NOMO-1 treated with DMSO at 0.1 percent for 48 hours (cell line): Measurements from ENCODE around the gene CDX2.
"Not testable (repeated sequence)": the region's sequence is repeated elsewhere in the genome, so short reads cannot be mapped to it uniquely, and the experiment has no call there.

Experiments
- DNase-seq: peaks from one replicate; lab custom pipeline; 2025; ENCODE audit not compliant: unreplicated experiment; lab: John Stamatoyannopoulos, UW

The CDX2 gene

DNA sequence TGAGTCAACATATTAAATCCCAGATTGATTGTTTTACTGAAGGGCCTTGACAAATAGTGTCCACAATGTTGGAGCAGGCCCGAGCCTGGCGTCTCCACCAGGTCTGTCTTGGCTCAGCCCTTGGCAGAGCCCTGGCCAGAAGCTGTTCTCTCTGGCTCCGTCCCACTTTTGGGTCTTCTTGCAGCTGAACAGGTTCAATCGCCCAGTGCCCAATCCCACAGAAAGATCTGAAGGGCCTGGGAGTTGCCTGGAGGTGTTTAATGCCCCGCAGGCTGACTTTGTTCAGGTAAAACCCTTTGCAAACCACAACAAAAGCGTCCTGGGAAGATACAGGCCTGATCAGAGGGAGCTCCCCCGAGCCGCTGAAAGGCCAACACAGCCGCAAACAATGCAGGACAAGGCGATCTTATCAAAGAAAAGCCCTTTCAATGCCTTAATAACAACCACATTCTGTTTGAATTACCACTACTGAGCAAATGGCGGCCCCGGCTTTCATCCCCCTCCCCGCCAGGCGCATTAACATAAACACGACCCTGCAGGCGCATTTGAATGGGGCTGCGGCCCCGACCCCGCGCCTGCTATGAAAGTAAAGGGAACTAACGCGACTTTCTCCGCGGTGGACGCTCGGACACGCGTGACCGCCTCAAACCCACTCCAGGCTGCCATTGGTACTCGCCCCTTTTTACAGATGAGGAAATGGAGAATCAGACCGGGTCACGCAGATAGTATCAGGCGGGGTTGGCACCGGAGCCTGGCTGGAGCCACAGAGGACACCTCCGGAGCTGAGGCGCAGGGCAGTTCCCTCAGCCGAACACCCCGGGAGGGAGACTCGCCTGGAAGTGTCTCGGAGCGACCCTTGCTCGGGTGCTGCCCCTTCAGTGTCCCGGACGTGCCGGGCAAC is 3.1 kb downstream of the CDX2 start:
- no peak for DNase-seq

DNA sequence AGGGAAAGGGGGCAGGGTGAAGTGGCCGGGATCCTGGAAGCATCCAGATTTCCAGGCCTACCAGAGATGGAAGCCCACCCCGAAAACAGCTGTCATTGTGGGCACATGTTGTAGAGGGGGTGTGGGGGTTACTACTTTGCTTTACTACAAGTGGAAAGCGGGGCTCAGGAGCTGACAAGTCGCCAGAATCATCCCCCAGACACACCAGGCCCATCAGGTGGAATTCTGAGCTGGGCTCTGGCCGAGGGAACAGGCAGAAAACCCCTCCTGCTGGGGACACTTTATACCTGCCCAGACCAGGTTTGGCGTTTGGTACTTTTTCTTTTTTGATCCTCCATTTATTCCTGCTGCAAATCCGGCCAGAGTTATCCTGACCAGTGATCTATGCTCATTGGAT is 3.8 kb downstream of the CDX2 start:
- DNase-seq = no peak

- DNase-seq = no peak
Measured at GRCh38 chr13:27964741-27965323, 4.3 kb downstream of the CDX2 start.

DNA sequence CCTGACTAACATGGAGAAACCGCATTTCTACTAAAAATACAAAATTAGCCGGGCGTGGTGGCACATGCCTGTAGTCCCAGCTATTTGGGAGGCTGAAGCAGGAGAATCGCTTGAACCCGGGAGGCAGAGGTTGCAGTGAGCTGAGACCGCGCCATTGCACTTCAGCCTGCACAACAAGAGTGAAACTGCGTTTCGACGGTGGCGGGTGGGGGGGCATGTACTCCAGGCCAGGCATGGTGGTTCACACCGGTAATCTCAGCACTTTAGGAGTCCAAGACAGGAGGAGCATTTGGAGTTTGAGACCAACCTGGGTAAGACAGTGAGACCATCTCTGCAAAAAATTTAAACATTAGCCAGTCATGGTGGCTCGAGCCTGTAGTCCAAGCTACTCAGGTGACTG is 4.9 kb downstream of the CDX2 start:
- DNase-seq = not testable (repeated sequence)

DNA sequence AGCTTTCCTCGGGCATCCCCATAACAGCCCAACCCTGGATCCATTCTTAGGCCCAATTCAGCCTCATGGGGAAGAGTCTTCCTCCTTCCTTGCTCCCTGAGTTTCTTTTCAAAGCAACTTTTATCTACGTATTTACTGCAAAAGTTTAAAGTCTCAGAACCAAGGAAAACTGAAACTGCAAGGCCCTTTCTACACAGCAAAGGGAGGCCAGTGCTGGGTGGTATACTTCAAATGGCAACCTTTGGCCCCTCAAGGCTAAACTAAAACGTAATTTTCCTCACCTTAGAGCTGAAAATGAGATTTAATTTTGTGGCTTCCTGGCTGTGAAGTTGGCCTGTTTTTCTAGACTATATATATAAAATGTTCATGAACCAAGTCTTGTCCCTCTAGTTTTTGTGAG is 5.6 kb downstream of the CDX2 start:
- no peak for DNase-seq

GRCh38 chr13:27962982-27963381 is 6.1 kb downstream of the CDX2 start:
- no peak for DNase-seq

- DNase-seq = no peak
Measured at GRCh38 chr13:27962128-27962841, 6.8 kb downstream of the CDX2 start.

DNA sequence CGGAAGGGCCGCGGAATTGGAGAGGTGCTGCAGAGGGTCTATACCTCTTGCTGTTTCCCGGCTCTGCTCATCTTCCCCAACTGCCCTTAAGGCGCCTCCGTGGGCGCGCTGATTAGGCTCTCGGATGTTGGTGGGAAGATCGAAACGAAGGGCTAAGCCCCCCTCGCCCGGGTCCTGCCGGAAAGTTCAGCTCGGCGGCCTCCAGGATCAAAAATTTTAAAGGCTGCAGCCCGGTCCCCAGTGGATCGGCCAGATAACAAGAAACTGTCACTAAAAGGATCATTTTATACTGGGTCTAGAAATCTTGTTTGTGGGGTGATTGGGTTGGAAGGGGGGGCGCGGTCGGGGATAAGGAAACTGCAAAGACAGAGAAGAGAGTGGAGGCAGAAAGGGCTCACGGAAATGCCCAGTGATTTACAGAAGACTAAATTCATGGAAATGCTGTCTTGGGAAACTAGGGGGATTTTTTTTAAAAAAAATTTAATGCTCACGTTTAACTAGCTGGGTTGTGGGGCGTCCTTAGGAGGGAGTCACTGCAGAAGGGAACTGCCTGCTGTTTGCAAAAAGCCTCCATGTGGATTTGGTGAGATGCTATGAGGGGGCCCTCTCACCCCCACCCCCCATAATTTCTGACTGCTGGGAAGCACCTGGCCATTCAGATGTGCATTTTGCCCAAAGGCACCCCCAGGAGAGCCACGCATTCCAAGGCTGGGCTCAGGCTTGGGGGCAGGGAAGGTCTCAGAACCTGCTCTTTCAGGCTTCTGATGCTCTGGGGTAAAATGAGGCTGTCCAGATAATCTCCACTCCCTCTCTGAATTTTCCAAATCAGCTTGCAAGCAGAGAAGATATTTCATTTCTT is 7.7 kb downstream of the CDX2 start:
- DNase-seq = no peak

DNA sequence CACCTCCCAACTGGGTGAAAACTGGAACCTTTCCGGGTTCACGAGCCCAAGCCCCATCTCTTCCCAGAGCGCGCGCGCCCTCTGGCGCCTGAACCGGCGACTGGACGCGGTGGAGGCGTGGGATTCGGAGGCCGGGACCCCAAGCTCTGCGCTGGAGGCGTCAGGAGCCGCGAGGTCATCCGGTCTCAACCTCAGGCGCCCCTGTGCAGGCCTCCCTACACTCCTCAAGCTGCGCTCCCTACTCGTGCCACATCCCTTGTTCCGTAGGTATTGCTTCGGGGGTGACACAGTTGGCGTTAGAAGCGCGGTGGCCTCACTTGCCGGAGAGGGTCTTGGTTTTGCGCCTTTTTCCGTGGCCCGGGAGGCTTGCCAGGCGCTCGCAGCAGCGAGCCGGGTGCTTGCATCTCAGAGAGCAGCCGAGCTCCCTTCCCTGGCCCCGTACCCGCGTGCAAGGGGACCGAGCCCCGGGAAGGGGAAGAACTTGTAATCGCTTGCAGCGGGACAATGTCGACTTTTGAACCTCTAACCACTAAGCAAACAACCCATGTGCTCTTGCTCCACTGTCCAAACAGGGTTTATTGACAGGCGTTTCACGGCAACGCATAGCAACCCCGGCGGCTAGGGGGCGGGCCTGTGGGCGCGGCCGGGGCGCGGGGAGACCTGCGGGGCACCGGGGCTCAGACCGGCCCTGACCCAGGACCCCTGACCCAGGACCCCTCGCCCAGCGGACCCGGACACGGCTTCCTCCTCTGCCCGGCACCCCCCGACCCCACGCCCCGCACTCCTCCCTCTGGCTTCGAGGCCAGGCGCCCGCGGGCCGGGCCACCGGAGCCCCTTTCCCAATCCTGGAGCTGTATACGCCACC is 8.5 kb downstream of the CDX2 start:
- DNase-seq = peak; percentile 87

- DNase-seq = no peak
Measured at GRCh38 chr13:27959976-27960361, 9.1 kb downstream of the CDX2 start.

DNA sequence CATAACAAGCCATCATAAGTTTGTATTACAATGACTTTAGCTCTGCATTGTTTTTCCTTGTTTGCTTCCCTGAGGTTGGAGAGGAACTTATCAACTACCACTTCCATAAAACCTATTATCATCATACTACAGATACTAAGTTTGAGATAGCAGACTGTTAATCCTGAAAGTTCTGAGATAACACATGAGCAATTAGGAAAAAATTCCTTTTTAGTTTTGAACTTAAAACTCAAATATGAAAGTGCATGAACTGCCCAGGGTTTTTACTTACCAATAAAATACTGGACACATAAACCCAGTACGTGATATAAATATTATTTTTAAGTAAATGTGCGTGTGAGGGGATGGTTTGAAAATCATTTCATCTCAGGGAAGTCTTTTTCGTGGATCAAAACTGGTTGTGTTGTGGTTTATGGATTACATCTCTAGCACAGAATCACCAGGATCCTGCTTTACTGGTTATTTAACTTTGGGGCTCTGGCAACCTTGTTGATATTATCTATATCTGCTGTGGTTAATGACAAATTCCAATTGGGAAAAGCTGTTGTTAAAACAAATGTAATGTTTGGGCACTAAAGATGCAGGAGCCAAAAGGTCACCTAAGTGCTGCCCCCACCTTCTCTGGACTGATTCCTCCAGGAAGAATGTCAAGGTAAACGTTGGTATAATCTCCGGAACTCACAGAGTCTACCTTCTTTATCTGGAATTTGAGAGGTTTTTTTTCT is 12.4 kb downstream of the CDX2 start:
- DNase-seq = no peak

- DNase-seq = no peak
Measured at GRCh38 chr13:27955014-27955591, 14.0 kb downstream of the CDX2 start.

GRCh38 chr13:27954406-27954851 is 14.7 kb downstream of the CDX2 start:
- no peak for DNase-seq

- peak; percentile 90 for DNase-seq
Measured at GRCh38 chr13:27953676-27954405, 15.3 kb downstream of the CDX2 start.

GRCh38 chr13:27952876-27953675 is 16.0 kb downstream of the CDX2 start:
- DNase-seq = peak; percentile 35

DNA sequence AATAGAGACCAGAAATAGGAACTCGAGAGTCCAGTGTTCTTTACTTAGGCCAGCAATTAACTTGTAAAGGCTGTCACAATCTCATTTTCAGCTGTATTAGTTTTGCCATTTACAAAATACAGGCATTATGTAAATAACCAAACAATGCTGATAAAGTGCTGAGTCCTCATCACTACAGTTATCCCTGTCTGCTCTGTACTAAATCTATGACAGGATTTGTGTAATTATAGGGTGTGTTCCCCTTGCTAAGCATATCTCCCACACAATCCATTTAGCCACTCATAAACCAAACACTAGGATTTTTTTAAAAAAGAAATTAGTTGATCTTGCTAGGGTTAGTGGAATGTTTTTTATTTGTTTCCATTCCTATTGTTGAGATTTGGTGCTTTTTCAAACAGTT is 26.1 kb downstream of the CDX2 start:
- no peak for DNase-seq

- DNase-seq = peak; percentile 43
Measured at GRCh38 chr13:27933580-27934328, 35.4 kb downstream of the CDX2 start.
